WTC11 (cell line): ENCODE measurements around the gene C20orf141.
"Not testable (repeated sequence)": the region's sequence is repeated elsewhere in the genome, so short reads cannot be mapped to it uniquely, and the experiment has no call there.

Experiments
- CBFB ChIP-seq: sonication (generic); formaldehyde crosslinking; IDR thresholded peaks from 2 replicates; pipeline ENCODE4 v1.8.1; 2022; ENCODE audit warnings: mild to moderate bottlenecking, low read depth, missing genetic modification reagents
- CTCF ChIP-seq: fragments of 200-600 bp; IDR thresholded peaks from 2 replicates; pipeline ENCODE4 v1.8.0; 2022; ENCODE audit warnings: antibody characterized with exemption
- NR1H2 ChIP-seq: sonication (generic); formaldehyde crosslinking; IDR thresholded peaks from 2 replicates; pipeline ENCODE4 v1.9.0; 2021; ENCODE audit warnings: mild to moderate bottlenecking, moderate library complexity, missing genetic modification reagents
- TEAD4 ChIP-seq: sonication (generic); formaldehyde crosslinking; IDR thresholded peaks from 2 replicates; pipeline ENCODE4 v1.8.0; 2022; ENCODE audit warnings: mild to moderate bottlenecking, missing genetic modification reagents
- TF ChIP-seq, protein P1 (sequence below): sonication (generic); formaldehyde crosslinking; IDR thresholded peaks from 2 replicates; pipeline ENCODE4 v1.8.1; 2023; ENCODE audit warnings: mild to moderate bottlenecking, missing genetic modification reagents

GRCh38 chr20:2770091-2770490 lies 44.7 kb upstream of the C20orf141 start:
- TF ChIP-seq CTCF; NR1H2 (CRISPR knock-in tag); TEAD4 (CRISPR knock-in tag); CBFB (CRISPR knock-in tag): not testable (repeated sequence)
- TF ChIP-seq, protein P1, sequence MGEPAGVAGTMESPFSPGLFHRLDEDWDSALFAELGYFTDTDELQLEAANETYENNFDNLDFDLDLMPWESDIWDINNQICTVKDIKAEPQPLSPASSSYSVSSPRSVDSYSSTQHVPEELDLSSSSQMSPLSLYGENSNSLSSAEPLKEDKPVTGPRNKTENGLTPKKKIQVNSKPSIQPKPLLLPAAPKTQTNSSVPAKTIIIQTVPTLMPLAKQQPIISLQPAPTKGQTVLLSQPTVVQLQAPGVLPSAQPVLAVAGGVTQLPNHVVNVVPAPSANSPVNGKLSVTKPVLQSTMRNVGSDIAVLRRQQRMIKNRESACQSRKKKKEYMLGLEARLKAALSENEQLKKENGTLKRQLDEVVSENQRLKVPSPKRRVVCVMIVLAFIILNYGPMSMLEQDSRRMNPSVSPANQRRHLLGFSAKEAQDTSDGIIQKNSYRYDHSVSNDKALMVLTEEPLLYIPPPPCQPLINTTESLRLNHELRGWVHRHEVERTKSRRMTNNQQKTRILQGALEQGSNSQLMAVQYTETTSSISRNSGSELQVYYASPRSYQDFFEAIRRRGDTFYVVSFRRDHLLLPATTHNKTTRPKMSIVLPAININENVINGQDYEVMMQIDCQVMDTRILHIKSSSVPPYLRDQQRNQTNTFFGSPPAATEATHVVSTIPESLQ (CRISPR knock-in tag), result not testable (repeated sequence)
